ENCODE measurements around the gene MAML3. TPM values are rescaled to one million over a fixed set of nuclear protein-coding genes. Genes with fewer than 3 reads are reported as not detected.

Gene MAML3
- total RNA-seq, 1 donor from 2014 or later, result 0.54 TPM

- H3K4me3 Mint-ChIP-seq, result no peak overlapping the region
- peak; percentile 64 for DNase-seq
- H3K9me3 Mint-ChIP-seq, result no peaks in the 10 kb centered on the region
- intact Hi-C loops (cut with micrococcal nuclease), result no loop called here
- H3K36me3 Mint-ChIP-seq (ENCODE audit: low read depth), result no peaks in the 10 kb centered on the region
- H3K27me3 Mint-ChIP-seq, result no peaks in the 10 kb centered on the region
- H3K4me1 Mint-ChIP-seq, result no peaks in the 10 kb centered on the region
- no peak overlapping the region for H3K27ac Mint-ChIP-seq
These were observed 385.1 kb downstream of the MAML3 start for GRCh38 chr4:139768896-139769295.

GRCh38 chr4:139768366-139768765, 385.6 kb downstream of the MAML3 start:
- intact Hi-C loops (cut with micrococcal nuclease), result no loop called here
- Mint-ChIP-seq H3K9me3 (no peaks in the 10 kb centered on the region), H3K27me3 (no peaks in the 10 kb centered on the region), H3K27ac (no peak overlapping the region), H3K4me3 (no peak overlapping the region), H3K4me1 (no peaks in the 10 kb centered on the region), H3K36me3 (ENCODE audit: low read depth) (no peaks in the 10 kb centered on the region)
- no peak for DNase-seq

DNA sequence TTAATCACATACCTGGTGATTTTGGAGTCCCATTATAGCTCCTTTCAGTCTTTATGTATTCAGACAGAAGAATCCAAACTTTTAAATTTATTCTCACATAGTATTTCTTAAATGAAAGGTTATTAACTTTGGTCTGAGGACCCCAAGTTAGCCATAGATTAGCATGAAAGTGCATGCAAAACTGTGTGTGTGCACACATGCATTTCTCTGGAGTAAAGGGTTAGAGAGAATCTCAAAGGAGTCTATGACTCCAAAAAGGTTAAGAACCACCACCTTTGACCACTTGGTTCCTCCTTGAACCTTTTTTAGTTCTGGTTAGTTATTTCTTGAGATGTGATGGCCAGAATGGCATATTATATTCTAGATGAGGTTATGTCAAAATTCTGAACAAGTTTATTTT, 386.4 kb downstream of the MAML3 start:
- intact Hi-C loops (cut with micrococcal nuclease), result no loop called here
- Mint-ChIP-seq H3K4me1 (no peaks in the 10 kb centered on the region), H3K36me3 (ENCODE audit: low read depth) (no peaks in the 10 kb centered on the region), H3K4me3 (no peak overlapping the region), H3K9me3 (no peaks in the 10 kb centered on the region), H3K27ac (no peak overlapping the region), H3K27me3 (no peaks in the 10 kb centered on the region)
- DNase-seq, result no peak

DNA sequence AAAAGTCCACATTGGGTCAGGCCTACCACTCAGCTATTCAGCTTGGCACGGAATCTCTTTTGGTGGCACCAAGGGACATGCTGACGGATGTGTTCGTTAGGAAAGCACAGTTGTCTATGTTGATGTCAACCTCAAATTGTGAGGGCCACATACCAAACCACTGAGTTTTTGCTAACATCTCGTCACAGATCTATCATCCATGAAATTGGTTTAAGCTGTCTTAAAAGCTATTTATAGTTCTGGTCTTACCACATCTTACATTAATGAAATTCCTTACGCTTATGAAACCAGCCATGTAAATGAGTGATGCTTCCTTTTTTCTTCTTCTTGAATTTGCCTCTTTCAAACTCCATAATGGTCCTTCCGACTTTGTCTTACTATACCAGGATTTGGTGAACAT, 386.8 kb downstream of the MAML3 start:
- Mint-ChIP-seq H3K27me3 (no peaks in the 10 kb centered on the region), H3K4me3 (no peak overlapping the region), H3K36me3 (ENCODE audit: low read depth) (no peaks in the 10 kb centered on the region), H3K27ac (no peak overlapping the region), H3K4me1 (no peaks in the 10 kb centered on the region), H3K9me3 (no peaks in the 10 kb centered on the region)
- DNase-seq, result no peak
- intact Hi-C loops (cut with micrococcal nuclease), result no loop called here

- Mint-ChIP-seq H3K27ac (no peak overlapping the region), H3K36me3 (ENCODE audit: low read depth) (no peaks in the 10 kb centered on the region), H3K9me3 (no peaks in the 10 kb centered on the region), H3K27me3 (peaks cover 6% of the 10 kb centered on the region), H3K4me1 (no peaks in the 10 kb centered on the region), H3K4me3 (no peak overlapping the region)
- no peak for DNase-seq
- intact Hi-C loops (cut with micrococcal nuclease), result no loop called here
These were observed 389.2 kb downstream of the MAML3 start for GRCh38 chr4:139764686-139765310.

GRCh38 chr4:139764182-139764581, 389.8 kb downstream of the MAML3 start:
- intact Hi-C loops (cut with micrococcal nuclease), result no loop called here
- Mint-ChIP-seq H3K27me3 (peaks cover 8% of the 10 kb centered on the region), H3K4me1 (no peaks in the 10 kb centered on the region), H3K4me3 (no peak overlapping the region), H3K27ac (no peak overlapping the region), H3K36me3 (ENCODE audit: low read depth) (no peaks in the 10 kb centered on the region), H3K9me3 (no peaks in the 10 kb centered on the region)
- no peak for DNase-seq

DNA sequence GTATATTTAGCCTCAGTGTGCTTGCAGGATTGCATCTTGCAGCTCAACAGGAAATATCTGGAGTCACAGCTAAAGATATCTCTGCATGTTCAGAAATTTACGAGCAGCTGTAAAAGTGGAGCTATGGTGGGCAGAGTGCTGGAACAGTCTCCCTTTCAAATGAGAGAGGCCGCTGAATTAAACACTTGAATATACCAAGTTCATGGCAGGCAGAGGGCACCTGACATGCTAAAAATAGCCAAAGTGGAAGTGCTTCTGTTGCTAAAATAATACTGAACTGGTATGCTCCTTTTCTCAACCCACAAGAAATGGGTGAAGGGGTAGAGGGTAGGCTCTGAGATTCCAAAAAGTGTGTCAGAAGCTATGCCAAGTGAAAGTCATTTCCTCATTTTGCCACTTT, 390.3 kb downstream of the MAML3 start:
- no peak for DNase-seq
- no peaks in the 10 kb centered on the region for H3K9me3 Mint-ChIP-seq
- H3K36me3 Mint-ChIP-seq (ENCODE audit: low read depth), result no peaks in the 10 kb centered on the region
- H3K27ac Mint-ChIP-seq, result no peak overlapping the region
- intact Hi-C loops (cut with micrococcal nuclease), result no loop called here
- H3K27me3 Mint-ChIP-seq, result peaks cover 12% of the 10 kb centered on the region
- no peak overlapping the region for H3K4me3 Mint-ChIP-seq
- no peaks in the 10 kb centered on the region for H3K4me1 Mint-ChIP-seq

- intact Hi-C loops (cut with micrococcal nuclease), result no loop called here
- Mint-ChIP-seq H3K4me3 (no peak overlapping the region), H3K36me3 (ENCODE audit: low read depth) (no peaks in the 10 kb centered on the region), H3K27ac (no peak overlapping the region), H3K9me3 (no peaks in the 10 kb centered on the region), H3K27me3 (peaks cover 15% of the 10 kb centered on the region), H3K4me1 (no peaks in the 10 kb centered on the region)
- DNase-seq, result no peak
These were observed 390.8 kb downstream of the MAML3 start for GRCh38 chr4:139763205-139763604.

GRCh38 chr4:139762720-139763119, 391.3 kb downstream of the MAML3 start:
- Mint-ChIP-seq H3K4me3 (no peak overlapping the region), H3K27ac (no peak overlapping the region), H3K36me3 (ENCODE audit: low read depth) (no peaks in the 10 kb centered on the region), H3K9me3 (no peaks in the 10 kb centered on the region), H3K4me1 (no peaks in the 10 kb centered on the region), H3K27me3 (peaks cover 17% of the 10 kb centered on the region)
- no peak for DNase-seq
- intact Hi-C loops (cut with micrococcal nuclease), result no loop called here

- intact Hi-C loops (cut with micrococcal nuclease), result no loop called here
- Mint-ChIP-seq H3K4me1 (no peaks in the 10 kb centered on the region), H3K9me3 (no peaks in the 10 kb centered on the region), H3K36me3 (ENCODE audit: low read depth) (no peaks in the 10 kb centered on the region), H3K27ac (no peak overlapping the region), H3K4me3 (no peak overlapping the region), H3K27me3 (peaks cover 21% of the 10 kb centered on the region)
- DNase-seq, result no peak
These were observed 392.5 kb downstream of the MAML3 start for GRCh38 chr4:139761461-139761860.

- H3K4me1 Mint-ChIP-seq, result no peaks in the 10 kb centered on the region
- H3K4me3 Mint-ChIP-seq, result no peak overlapping the region
- no peak overlapping the region for H3K27ac Mint-ChIP-seq
- DNase-seq, result no peak
- intact Hi-C loops (cut with micrococcal nuclease), result no loop called here
- H3K9me3 Mint-ChIP-seq, result no peaks in the 10 kb centered on the region
- peaks cover 21% of the 10 kb centered on the region for H3K27me3 Mint-ChIP-seq
- H3K36me3 Mint-ChIP-seq (ENCODE audit: low read depth), result no peaks in the 10 kb centered on the region
These were observed 393.4 kb downstream of the MAML3 start for GRCh38 chr4:139760567-139760966.

DNA sequence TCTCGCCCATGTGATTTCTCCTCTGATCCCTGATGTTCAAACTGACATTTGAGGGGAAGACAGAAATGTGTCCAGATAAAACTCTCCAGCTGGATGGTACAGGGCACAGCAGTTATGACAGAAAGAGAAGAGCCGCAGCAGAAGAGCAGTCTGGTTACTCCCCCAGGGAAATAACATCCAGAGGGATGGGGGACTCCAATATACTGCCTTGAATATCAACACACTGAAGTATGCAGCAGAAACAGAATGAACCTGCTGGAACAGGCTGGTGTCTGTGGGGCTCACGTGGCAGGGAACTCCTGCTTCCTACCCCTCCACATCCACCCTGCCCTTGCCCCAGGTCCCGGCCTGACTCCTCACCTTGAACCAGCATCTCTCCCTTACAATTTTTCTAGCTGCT, 394.9 kb downstream of the MAML3 start:
- intact Hi-C loops (cut with micrococcal nuclease), result no loop called here
- no peaks in the 10 kb centered on the region for H3K9me3 Mint-ChIP-seq
- H3K36me3 Mint-ChIP-seq (ENCODE audit: low read depth), result no peaks in the 10 kb centered on the region
- no peak overlapping the region for H3K4me3 Mint-ChIP-seq
- no peak overlapping the region for H3K27ac Mint-ChIP-seq
- no peaks in the 10 kb centered on the region for H3K4me1 Mint-ChIP-seq
- DNase-seq, result no peak
- H3K27me3 Mint-ChIP-seq, result peaks cover 21% of the 10 kb centered on the region

DNA sequence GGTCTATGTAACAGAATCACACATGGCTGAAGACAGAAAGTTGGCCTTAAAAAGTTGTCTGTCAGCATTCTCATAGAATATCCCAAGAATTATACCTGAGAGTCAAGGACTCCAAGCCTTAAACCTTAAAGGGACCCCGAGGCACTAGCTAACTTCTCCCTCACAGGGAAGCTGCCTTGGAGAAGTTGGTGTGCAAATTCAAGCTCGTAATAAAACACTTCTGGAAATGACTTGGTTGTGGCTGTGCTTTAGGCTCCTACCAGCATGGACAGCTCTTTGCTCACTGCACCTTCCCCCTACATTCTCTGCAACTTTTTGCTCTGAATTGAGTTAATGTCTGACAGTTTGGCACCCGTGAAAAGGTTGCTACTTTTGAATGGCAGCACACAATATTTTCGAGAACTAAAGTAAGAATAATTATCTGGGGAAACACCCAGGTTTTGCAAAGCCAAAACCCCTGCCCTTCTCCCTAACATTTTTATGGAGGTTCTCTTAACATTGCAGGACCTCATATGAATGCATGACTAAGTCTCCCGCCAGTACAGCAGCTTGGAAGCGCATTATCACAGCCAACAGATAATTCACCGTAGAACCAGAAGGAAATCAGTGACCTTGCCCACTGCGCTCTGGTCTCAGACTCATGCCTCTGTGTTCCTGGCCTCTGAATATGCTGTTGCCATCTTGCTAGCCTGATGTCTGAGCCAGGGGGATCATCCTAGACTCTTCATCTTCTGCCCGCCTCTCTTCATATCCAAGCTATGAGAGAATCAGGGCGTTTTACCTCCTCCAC, 397.4 kb downstream of the MAML3 start:
- intact Hi-C loops (cut with micrococcal nuclease), result no loop called here
- Mint-ChIP-seq H3K9me3 (no peaks in the 10 kb centered on the region), H3K27me3 (peaks cover 24% of the 10 kb centered on the region), H3K4me1 (no peaks in the 10 kb centered on the region), H3K27ac (no peak overlapping the region), H3K36me3 (ENCODE audit: low read depth) (no peaks in the 10 kb centered on the region), H3K4me3 (no peak overlapping the region)
- no peak for DNase-seq

GRCh38 chr4:139754938-139755337, 399.0 kb downstream of the MAML3 start:
- H3K27me3 Mint-ChIP-seq, result peaks cover 18% of the 10 kb centered on the region
- H3K9me3 Mint-ChIP-seq, result no peaks in the 10 kb centered on the region
- no peak for DNase-seq
- intact Hi-C loops (cut with micrococcal nuclease), result no loop called here
- H3K27ac Mint-ChIP-seq, result no peak overlapping the region
- peaks cover 5% of the 10 kb centered on the region for H3K4me1 Mint-ChIP-seq
- H3K36me3 Mint-ChIP-seq (ENCODE audit: low read depth), result no peaks in the 10 kb centered on the region
- no peak overlapping the region for H3K4me3 Mint-ChIP-seq

GRCh38 chr4:139753686-139754085, 400.3 kb downstream of the MAML3 start:
- no peaks in the 10 kb centered on the region for H3K36me3 Mint-ChIP-seq (ENCODE audit: low read depth)
- H3K4me3 Mint-ChIP-seq, result no peak overlapping the region
- H3K27me3 Mint-ChIP-seq, result peaks cover 12% of the 10 kb centered on the region
- intact Hi-C loops (cut with micrococcal nuclease), result no loop called here
- no peak for DNase-seq
- H3K27ac Mint-ChIP-seq, result no peak overlapping the region
- H3K9me3 Mint-ChIP-seq, result no peaks in the 10 kb centered on the region
- H3K4me1 Mint-ChIP-seq, result peaks cover 5% of the 10 kb centered on the region

All from activated CD4-positive, alpha-beta T cell treated with anti-CD3 and anti-CD28 coated beads, Interleukin-2, amount 10 ng/mL, durations not matched to agents 24 days and 14 days (primary cell).